ENCODE results near the gene RANGAP1.

DNA sequence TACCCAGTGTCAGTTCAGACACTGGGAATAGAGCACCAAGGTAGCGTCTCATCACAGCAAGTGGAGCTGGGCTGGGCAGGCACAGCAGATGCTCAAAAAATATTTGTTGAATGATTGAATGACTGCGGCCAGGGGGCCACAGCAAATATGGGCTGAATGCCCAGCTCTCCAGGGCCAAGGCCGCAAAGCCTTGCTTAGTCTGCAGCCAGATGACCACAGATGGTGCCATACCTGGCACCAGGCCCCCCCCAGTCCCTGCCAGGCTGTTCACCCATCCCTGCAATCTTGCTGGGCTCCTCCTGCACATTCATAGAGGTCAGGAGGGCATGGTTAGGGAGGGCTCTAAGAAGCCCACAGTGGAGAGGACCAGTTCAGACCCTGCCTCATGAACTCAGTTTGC is 48.2 kb upstream of the RANGAP1 start:
- TF ChIP-seq, protein P1, sequence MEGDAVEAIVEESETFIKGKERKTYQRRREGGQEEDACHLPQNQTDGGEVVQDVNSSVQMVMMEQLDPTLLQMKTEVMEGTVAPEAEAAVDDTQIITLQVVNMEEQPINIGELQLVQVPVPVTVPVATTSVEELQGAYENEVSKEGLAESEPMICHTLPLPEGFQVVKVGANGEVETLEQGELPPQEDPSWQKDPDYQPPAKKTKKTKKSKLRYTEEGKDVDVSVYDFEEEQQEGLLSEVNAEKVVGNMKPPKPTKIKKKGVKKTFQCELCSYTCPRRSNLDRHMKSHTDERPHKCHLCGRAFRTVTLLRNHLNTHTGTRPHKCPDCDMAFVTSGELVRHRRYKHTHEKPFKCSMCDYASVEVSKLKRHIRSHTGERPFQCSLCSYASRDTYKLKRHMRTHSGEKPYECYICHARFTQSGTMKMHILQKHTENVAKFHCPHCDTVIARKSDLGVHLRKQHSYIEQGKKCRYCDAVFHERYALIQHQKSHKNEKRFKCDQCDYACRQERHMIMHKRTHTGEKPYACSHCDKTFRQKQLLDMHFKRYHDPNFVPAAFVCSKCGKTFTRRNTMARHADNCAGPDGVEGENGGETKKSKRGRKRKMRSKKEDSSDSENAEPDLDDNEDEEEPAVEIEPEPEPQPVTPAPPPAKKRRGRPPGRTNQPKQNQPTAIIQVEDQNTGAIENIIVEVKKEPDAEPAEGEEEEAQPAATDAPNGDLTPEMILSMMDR (IDR thresholded peaks at IDR 0.05): no peak
- no peak for TF ChIP-seq POLR2A (IDR thresholded peaks at IDR 0.05)

All from thyroid gland (tissue), 4 donors.